GM23338 (cell line): ENCODE measurements around the gene SPN. TPM values are rescaled to one million over a fixed set of nuclear protein-coding genes. Genes with fewer than 3 reads are reported as not detected.

Source experiments
- CREB1 ChIP-seq: fragments of 250-450 bp; sonication (Bioruptor Pico); IDR thresholded peaks from 2 replicates; pipeline ENCODE4 v1.5.0; 2020; ENCODE audit warnings: low read depth, mild to moderate bottlenecking, moderate library complexity
- EZH2phosphoT487 ChIP-seq: fragments of 200-600 bp; sonication (generic); IDR thresholded peaks from one replicate; pipeline ENCODE4 v1.8.1; 2018; ENCODE audit warnings: antibody characterized with exemption; ENCODE audit not compliant: unreplicated experiment
- REST ChIP-seq: IDR thresholded peaks from one replicate; pipeline ENCODE4 v1.6.1; 2018; ENCODE audit warnings: antibody characterized with exemption; ENCODE audit not compliant: unreplicated experiment
- ZNF331 ChIP-seq: fragments of 250-450 bp; sonication (Bioruptor Pico); IDR thresholded peaks from 2 replicates; pipeline ENCODE4 v1.5.0; 2020; ENCODE audit warnings: low read depth, mild to moderate bottlenecking, moderate library complexity
- polyA plus RNA-seq: library from polyadenylated mRNA; unstranded; fragments of >200 nt; fragmentation: Nextera tagmentation; extraction: Ambion mirVana; gene quantifications from 2 replicates; pipeline ENCODE4 v1.2.1, GENCODE V29; 2016
- total RNA-seq: library from RNA; depleted of rRNA; stranded (reverse); fragments of >200 nt; shearing (Covaris generic); gene quantifications from 2 replicates; pipeline ENCODE4 v1.2.3, GENCODE V29; 2014
- TF ChIP-seq, protein P1 (sequence below): fragments of 250-450 bp; sonication (Bioruptor Pico); IDR thresholded peaks from 2 replicates; pipeline ENCODE4 v1.5.0; 2020; ENCODE audit warnings: mild to moderate bottlenecking, moderate library complexity

SPN gene
- total and polyA plus RNA-seq, 2 experiments from 2014 or later = 0.52 to 2.3 TPM

GRCh38 chr16:29699324-29700219, 36.5 kb downstream of the SPN start (continued):
- TF ChIP-seq, protein P1, sequence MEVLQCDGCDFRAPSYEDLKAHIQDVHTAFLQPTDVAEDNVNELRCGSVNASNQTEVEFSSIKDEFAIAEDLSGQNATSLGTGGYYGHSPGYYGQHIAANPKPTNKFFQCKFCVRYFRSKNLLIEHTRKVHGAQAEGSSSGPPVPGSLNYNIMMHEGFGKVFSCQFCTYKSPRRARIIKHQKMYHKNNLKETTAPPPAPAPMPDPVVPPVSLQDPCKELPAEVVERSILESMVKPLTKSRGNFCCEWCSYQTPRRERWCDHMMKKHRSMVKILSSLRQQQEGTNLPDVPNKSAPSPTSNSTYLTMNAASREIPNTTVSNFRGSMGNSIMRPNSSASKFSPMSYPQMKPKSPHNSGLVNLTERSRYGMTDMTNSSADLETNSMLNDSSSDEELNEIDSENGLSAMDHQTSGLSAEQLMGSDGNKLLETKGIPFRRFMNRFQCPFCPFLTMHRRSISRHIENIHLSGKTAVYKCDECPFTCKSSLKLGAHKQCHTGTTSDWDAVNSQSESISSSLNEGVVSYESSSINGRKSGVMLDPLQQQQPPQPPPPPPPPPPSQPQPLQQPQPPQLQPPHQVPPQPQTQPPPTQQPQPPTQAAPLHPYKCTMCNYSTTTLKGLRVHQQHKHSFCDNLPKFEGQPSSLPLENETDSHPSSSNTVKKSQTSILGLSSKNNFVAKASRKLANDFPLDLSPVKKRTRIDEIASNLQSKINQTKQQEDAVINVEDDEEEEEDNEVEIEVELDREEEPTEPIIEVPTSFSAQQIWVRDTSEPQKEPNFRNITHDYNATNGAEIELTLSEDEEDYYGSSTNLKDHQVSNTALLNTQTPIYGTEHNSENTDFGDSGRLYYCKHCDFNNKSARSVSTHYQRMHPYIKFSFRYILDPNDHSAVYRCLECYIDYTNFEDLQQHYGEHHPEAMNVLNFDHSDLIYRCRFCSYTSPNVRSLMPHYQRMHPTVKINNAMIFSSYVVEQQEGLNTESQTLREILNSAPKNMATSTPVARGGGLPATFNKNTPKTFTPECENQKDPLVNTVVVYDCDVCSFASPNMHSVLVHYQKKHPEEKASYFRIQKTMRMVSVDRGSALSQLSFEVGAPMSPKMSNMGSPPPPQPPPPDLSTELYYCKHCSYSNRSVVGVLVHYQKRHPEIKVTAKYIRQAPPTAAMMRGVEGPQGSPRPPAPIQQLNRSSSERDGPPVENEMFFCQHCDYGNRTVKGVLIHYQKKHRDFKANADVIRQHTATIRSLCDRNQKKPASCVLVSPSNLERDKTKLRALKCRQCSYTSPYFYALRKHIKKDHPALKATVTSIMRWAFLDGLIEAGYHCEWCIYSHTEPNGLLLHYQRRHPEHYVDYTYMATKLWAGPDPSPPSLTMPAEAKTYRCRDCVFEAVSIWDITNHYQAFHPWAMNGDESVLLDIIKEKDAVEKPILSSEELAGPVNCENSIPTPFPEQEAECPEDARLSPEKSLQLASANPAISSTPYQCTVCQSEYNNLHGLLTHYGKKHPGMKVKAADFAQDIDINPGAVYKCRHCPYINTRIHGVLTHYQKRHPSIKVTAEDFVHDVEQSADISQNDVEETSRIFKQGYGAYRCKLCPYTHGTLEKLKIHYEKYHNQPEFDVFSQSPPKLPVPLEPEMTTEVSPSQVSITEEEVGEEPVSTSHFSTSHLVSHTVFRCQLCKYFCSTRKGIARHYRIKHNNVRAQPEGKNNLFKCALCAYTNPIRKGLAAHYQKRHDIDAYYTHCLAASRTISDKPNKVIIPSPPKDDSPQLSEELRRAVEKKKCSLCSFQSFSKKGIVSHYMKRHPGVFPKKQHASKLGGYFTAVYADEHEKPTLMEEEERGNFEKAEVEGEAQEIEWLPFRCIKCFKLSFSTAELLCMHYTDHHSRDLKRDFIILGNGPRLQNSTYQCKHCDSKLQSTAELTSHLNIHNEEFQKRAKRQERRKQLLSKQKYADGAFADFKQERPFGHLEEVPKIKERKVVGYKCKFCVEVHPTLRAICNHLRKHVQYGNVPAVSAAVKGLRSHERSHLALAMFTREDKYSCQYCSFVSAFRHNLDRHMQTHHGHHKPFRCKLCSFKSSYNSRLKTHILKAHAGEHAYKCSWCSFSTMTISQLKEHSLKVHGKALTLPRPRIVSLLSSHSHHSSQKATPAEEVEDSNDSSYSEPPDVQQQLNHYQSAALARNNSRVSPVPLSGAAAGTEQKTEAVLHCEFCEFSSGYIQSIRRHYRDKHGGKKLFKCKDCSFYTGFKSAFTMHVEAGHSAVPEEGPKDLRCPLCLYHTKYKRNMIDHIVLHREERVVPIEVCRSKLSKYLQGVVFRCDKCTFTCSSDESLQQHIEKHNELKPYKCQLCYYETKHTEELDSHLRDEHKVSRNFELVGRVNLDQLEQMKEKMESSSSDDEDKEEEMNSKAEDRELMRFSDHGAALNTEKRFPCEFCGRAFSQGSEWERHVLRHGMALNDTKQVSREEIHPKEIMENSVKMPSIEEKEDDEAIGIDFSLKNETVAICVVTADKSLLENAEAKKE (CRISPR knock-in tag) = no peak
- TF ChIP-seq REST (no peak), CREB1 (no peak), EZH2phosphoT487 (no peak), ZNF331 (CRISPR knock-in tag) (no peak)
